H9 (cell line): Measurements from ENCODE around the gene RNU2-63P. TPM values are rescaled to one million over a fixed set of nuclear protein-coding genes. Genes with fewer than 3 reads are reported as not detected.
"Not testable (repeated sequence)": the region's sequence is repeated elsewhere in the genome, so short reads cannot be mapped to it uniquely, and the experiment has no call there.

Experiments
- DNase-seq: peaks from one replicate; pipeline ENCODE4 v3.0.0-alpha.2; 2017
- H2AFZ ChIP-seq: one replicate; pipeline ENCODE4 v1.6.1; 2013; ENCODE audit warnings: mild to moderate bottlenecking, low read length, control low read depth, moderate library complexity
- H2AK5ac ChIP-seq: 2 replicates; pipeline ENCODE4 v1.6.1; 2013; ENCODE audit warnings: low read length, control low read depth, mixed read lengths; ENCODE audit not compliant: insufficient read length
- H2BK120ac ChIP-seq: one replicate; pipeline ENCODE4 v1.6.1; 2013; ENCODE audit warnings: low read depth, mild to moderate bottlenecking, low read length, control low read depth, inconsistent platforms; ENCODE audit not compliant: poor library complexity, severe bottlenecking
- H2BK12ac ChIP-seq: 2 replicates; pipeline ENCODE4 v1.6.1; 2013; ENCODE audit warnings: low read length, control low read depth, mixed read lengths, low read depth; ENCODE audit not compliant: insufficient read length
- H2BK15ac ChIP-seq: 2 replicates; pipeline ENCODE4 v1.6.1; 2013; ENCODE audit warnings: low read depth, low read length, control low read depth
- H2BK20ac ChIP-seq: one replicate; pipeline ENCODE4 v1.6.1; 2013; ENCODE audit warnings: low read depth, mild to moderate bottlenecking, low read length, control low read depth, inconsistent platforms; ENCODE audit not compliant: poor library complexity, severe bottlenecking
- H2BK5ac ChIP-seq: 2 replicates; pipeline ENCODE4 v1.6.1; 2013; ENCODE audit warnings: low read length, control low read depth, mixed read lengths; ENCODE audit not compliant: insufficient read length
- H3K14ac ChIP-seq: 2 replicates; pipeline ENCODE4 v1.6.1; 2013; ENCODE audit warnings: low read length, control low read depth; ENCODE audit not compliant: insufficient read depth
- H3K18ac ChIP-seq: 2 replicates; pipeline ENCODE4 v1.6.1; 2013; ENCODE audit warnings: low read depth, mild to moderate bottlenecking, mixed read lengths, low read length, control low read depth; ENCODE audit not compliant: insufficient read length
- H3K23ac ChIP-seq: 2 replicates; pipeline ENCODE4 v1.6.1; 2013; ENCODE audit warnings: low read length, control low read depth, mixed read lengths, low read depth; ENCODE audit not compliant: insufficient read length
- H3K23me2 ChIP-seq: 2 replicates; pipeline ENCODE4 v1.6.1; 2013; ENCODE audit warnings: low read depth, mild to moderate bottlenecking, mixed read lengths, low read length, control low read depth; ENCODE audit not compliant: insufficient read length, poor library complexity, severe bottlenecking
- H3K27ac ChIP-seq: 2 replicates; pipeline ENCODE4 v1.5.1; 2013; ENCODE audit warnings: low read length, control low read depth, mixed read lengths, low read depth; ENCODE audit not compliant: insufficient read length
- H3K27me3 ChIP-seq: 2 replicates; pipeline ENCODE4 v1.6.1; 2013; ENCODE audit warnings: low read length, control low read depth, inconsistent platforms; ENCODE audit not compliant: insufficient read depth
- H3K4ac ChIP-seq: 2 replicates; pipeline ENCODE4 v1.6.1; 2013; ENCODE audit warnings: low read depth, mild to moderate bottlenecking, control low read depth, inconsistent platforms, low read length, moderate library complexity
- H3K4me1 ChIP-seq: 2 replicates; pipeline ENCODE4 v1.6.1; 2013; ENCODE audit warnings: low read length, control low read depth, inconsistent platforms; ENCODE audit not compliant: insufficient read depth
- H3K4me2 ChIP-seq: 2 replicates; pipeline ENCODE4 v1.6.1; 2013; ENCODE audit warnings: low read length, control low read depth, mixed read lengths; ENCODE audit not compliant: insufficient read length, insufficient read depth
- H3K56ac ChIP-seq: 2 replicates; pipeline ENCODE4 v1.6.1; 2013; ENCODE audit warnings: low read depth, mild to moderate bottlenecking, mixed read lengths, low read length, control low read depth; ENCODE audit not compliant: insufficient read length
- H3K79me1 ChIP-seq: 2 replicates; pipeline ENCODE4 v1.6.1; 2013; ENCODE audit warnings: low read depth, mild to moderate bottlenecking, moderate library complexity, low read length, control low read depth, inconsistent platforms; ENCODE audit not compliant: insufficient read depth, poor library complexity, severe bottlenecking
- H3K79me2 ChIP-seq: 2 replicates; pipeline ENCODE4 v1.6.1; 2013; ENCODE audit warnings: low read length, control low read depth, inconsistent platforms; ENCODE audit not compliant: insufficient read depth
- H3K9ac ChIP-seq: 2 replicates; pipeline ENCODE4 v1.6.1; 2013; ENCODE audit warnings: low read length, control low read depth, mixed read lengths; ENCODE audit not compliant: insufficient read length; ENCODE audit errors: extremely low read depth
- H3K9me3 ChIP-seq: one replicate; pipeline ENCODE4 v1.6.1; 2013; ENCODE audit warnings: low read depth, low read length, inconsistent platforms; ENCODE audit not compliant: control insufficient read depth
- H3T11ph ChIP-seq: one replicate; pipeline ENCODE4 v1.6.1; 2013; ENCODE audit warnings: mild to moderate bottlenecking, low read length, control low read depth, inconsistent platforms
- H4K20me1 ChIP-seq: one replicate; pipeline ENCODE4 v1.6.1; 2013; ENCODE audit not compliant: control insufficient read depth, insufficient read length, insufficient read depth
- H4K5ac ChIP-seq: 2 replicates; pipeline ENCODE4 v1.6.1; 2013; ENCODE audit warnings: low read depth, mild to moderate bottlenecking, mixed read lengths, low read length, control low read depth; ENCODE audit not compliant: insufficient read length
- H4K8ac ChIP-seq: replicated peaks from 2 replicates; pipeline ENCODE4 v1.6.1; 2013; ENCODE audit warnings: low read length, control low read depth, mixed read lengths, low read depth; ENCODE audit not compliant: insufficient read length
- H4K91ac ChIP-seq: 2 replicates; pipeline ENCODE4 v1.6.1; 2013; ENCODE audit warnings: low read depth, mild to moderate bottlenecking, moderate library complexity, mixed read lengths, low read length, control low read depth; ENCODE audit not compliant: insufficient read length
- H3K27ac Mint-ChIP-seq, 3 experiments: 2 replicates in 2 of 3; 3 replicates in 1 of 3; pipeline ENCODE4 v1.8.0; 2020 to 2021; ENCODE audit warnings: mixed read lengths in 3 of 3, mild to moderate bottlenecking in 1 of 3, moderate library complexity in 1 of 3
- H3K27me3 Mint-ChIP-seq: 2 replicates; pipeline ENCODE4 v1.8.0; 2021; ENCODE audit warnings: low read depth, mild to moderate bottlenecking, moderate library complexity, mixed read lengths
- H3K36me3 Mint-ChIP-seq, 3 experiments: 2 replicates in 2 of 3; 3 replicates in 1 of 3; pipeline ENCODE4 v1.8.0; 2020 to 2021; ENCODE audit warnings: low read depth in 3 of 3, mixed read lengths in 3 of 3; ENCODE audit not compliant: insufficient read depth in 1 of 3
- H3K4me1 Mint-ChIP-seq, 2 experiments: 2 replicates each; pipeline ENCODE4 v1.8.0; 2020; ENCODE audit warnings: mixed read lengths in 2 of 2
- H3K4me3 Mint-ChIP-seq, 2 experiments: 2 replicates in 1 of 2; 3 replicates in 1 of 2; pipeline ENCODE4 v1.8.0; 2020 to 2021; ENCODE audit warnings: mild to moderate bottlenecking in 2 of 2, mixed read lengths in 2 of 2, moderate library complexity in 1 of 2
- H3K9me3 Mint-ChIP-seq, 2 experiments: 2 replicates in 1 of 2; 3 replicates in 1 of 2; pipeline ENCODE4 v1.8.0; 2020; ENCODE audit warnings: mild to moderate bottlenecking in 2 of 2, mixed read lengths in 2 of 2, moderate library complexity in 1 of 2
- WGBS: extraction: QIAGEN DNeasy Blood & Tissue Kit; methylation state at CpG from one replicate; pipeline ENCODE4 v1.1.7; 2013; ENCODE audit warnings: missing lambda C conversion rate, low lambda C conversion rate, mixed read lengths; ENCODE audit not compliant: insufficient read length; ENCODE audit errors: extremely low coverage; 5-methylcytosine and 5-hydroxymethylcytosine counted together
- total RNA-seq: library from RNA; stranded (reverse); gene quantifications from 2 replicates; pipeline ENCODE4 v1.2.1, GENCODE V29; 2021
- TF ChIP-seq, protein P1 (sequence below): fragments of 200-600 bp; sonication (generic); conservative IDR thresholded peaks from 3 replicates; pipeline ENCODE4 v1.8.0; 2021; ENCODE audit warnings: antibody characterized with exemption, mild to moderate bottlenecking

RNU2-63P gene
- total RNA-seq, 1 experiment from 2014 or later = 31.1 TPM

DNA sequence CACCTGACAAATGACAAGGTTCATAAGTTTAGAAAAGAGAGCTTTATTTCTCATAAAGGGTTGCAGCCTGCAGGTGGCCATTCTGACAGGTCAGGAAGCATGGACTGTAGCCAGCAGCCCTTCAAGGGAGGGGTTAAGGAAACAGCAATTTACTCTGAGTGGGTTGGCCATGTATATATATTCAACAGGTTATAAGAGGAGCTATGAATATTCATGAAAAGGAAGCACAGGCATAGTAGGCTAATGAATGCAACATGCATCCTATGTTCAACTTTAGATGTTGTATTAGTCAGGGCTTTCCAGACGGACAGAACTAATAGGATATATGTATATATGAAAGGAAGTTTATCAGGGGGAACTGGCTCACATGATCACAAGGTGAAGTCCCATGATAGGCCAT lies 20.6 kb downstream of the RNU2-63P start:
- Histone ChIP-seq H2BK20ac (no peak overlapping the region), H3K9ac (no peak overlapping the region), H3K4me2 (no peak overlapping the region), H3K9me3 (no peaks in the 10 kb centered on the region), H3K4ac (no peak overlapping the region), H3K23me2 (no peaks in the 10 kb centered on the region), H3K14ac (no peak overlapping the region), H3K27me3 (no peaks in the 10 kb centered on the region), H3K27ac (no peak overlapping the region), H2AK5ac (no peak overlapping the region), H2BK15ac (no peak overlapping the region), H3K56ac (no peak overlapping the region), H2BK12ac (no peak overlapping the region), H3K79me2 (no peaks in the 10 kb centered on the region), H3T11ph (no peak overlapping the region), H3K4me1 (no peaks in the 10 kb centered on the region), H3K18ac (no peak overlapping the region), H2BK5ac (no peak overlapping the region), H4K20me1 (no peaks in the 10 kb centered on the region), H3K23ac (no peak overlapping the region), H4K5ac (no peak overlapping the region), H2BK120ac (no peak overlapping the region), H3K79me1 (no peaks in the 10 kb centered on the region), H4K8ac (no peak overlapping the region), H2AFZ (no peak overlapping the region), H4K91ac (no peak overlapping the region)
- H3K27ac Mint-ChIP-seq = no peak overlapping the region
- no peaks in the 10 kb centered on the region for H3K36me3 Mint-ChIP-seq
- H3K9me3 Mint-ChIP-seq = no peaks in the 10 kb centered on the region
- no peak for DNase-seq
- H3K27me3 Mint-ChIP-seq = no peaks in the 10 kb centered on the region
- H3K4me3 Mint-ChIP-seq = no peak overlapping the region
- WGBS = no CpG with 5 or more reads among the region's 1 CpG
- TF ChIP-seq, protein P1, sequence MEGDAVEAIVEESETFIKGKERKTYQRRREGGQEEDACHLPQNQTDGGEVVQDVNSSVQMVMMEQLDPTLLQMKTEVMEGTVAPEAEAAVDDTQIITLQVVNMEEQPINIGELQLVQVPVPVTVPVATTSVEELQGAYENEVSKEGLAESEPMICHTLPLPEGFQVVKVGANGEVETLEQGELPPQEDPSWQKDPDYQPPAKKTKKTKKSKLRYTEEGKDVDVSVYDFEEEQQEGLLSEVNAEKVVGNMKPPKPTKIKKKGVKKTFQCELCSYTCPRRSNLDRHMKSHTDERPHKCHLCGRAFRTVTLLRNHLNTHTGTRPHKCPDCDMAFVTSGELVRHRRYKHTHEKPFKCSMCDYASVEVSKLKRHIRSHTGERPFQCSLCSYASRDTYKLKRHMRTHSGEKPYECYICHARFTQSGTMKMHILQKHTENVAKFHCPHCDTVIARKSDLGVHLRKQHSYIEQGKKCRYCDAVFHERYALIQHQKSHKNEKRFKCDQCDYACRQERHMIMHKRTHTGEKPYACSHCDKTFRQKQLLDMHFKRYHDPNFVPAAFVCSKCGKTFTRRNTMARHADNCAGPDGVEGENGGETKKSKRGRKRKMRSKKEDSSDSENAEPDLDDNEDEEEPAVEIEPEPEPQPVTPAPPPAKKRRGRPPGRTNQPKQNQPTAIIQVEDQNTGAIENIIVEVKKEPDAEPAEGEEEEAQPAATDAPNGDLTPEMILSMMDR = no peak
- no peaks in the 10 kb centered on the region for H3K4me1 Mint-ChIP-seq

- H4K20me1 ChIP-seq, H3K23ac ChIP-seq, H3K4me1 ChIP-seq, H3K18ac ChIP-seq, H3K27ac ChIP-seq, H3K79me1 ChIP-seq, H3K9me3 ChIP-seq, H3T11ph ChIP-seq, H3K4me2 ChIP-seq, H3K14ac ChIP-seq, H4K8ac ChIP-seq, H3K9ac ChIP-seq, H3K27me3 Mint-ChIP-seq, DNase-seq, H3K56ac ChIP-seq, H3K4me3 Mint-ChIP-seq, H3K23me2 ChIP-seq, H2BK15ac ChIP-seq, H3K27me3 ChIP-seq, H2BK20ac ChIP-seq, H3K79me2 ChIP-seq, H4K5ac ChIP-seq, H2BK120ac ChIP-seq, H4K91ac ChIP-seq, H3K36me3 Mint-ChIP-seq, H3K27ac Mint-ChIP-seq, H2AFZ ChIP-seq, H3K4ac ChIP-seq, H3K4me1 Mint-ChIP-seq, H2BK5ac ChIP-seq, H2AK5ac ChIP-seq, H2BK12ac ChIP-seq, H3K9me3 Mint-ChIP-seq: not testable (repeated sequence)
- WGBS = no CpG with 5 or more reads among the region's 7 CpGs
Measured at GRCh38 chr2:87994304-87994850, 22.0 kb downstream of the RNU2-63P start.
